GM12878 (cell line): Measurements from ENCODE around the gene DRICH1. TPM values are rescaled to one million over a fixed set of nuclear protein-coding genes. Genes with fewer than 3 reads are reported as not detected.

ENCODE experiments used
- ATAC-seq: fragments of 200-7000 bp; cut with Tn5 transposase; 3 replicates; pipeline ENCODE4 v1.9.1; 2020; ENCODE audit warnings: mild to moderate bottlenecking, moderate library complexity
- BruUV-seq: library from RNA; stranded (reverse); fragments of 400-500 nt; replicated peaks from 2 replicates; lab custom pipeline; 2021; lab: Mats Ljungman, UMichigan
- CTCF ChIA-PET: fragments of 300-600 bp; sonication (Branson Sonifier 250); formaldehyde crosslinking; extraction: SDS; loops from one replicate; lab custom pipeline; 2021; ENCODE audit warnings: inconsistent platforms; lab: Yijun Ruan, JAX
- POLR2A ChIA-PET: fragments of 350-600 bp; formaldehyde crosslinking; extraction: SDS; loops from one replicate; lab custom pipeline; 2021; ENCODE audit warnings: inconsistent platforms; lab: Charles Lee
- RAD21 ChIA-PET: fragments of 300-600 bp; sonication (Branson Sonifier 250); formaldehyde crosslinking; loops from one replicate; lab custom pipeline; 2023; ENCODE audit warnings: antibody characterized with exemption; ENCODE audit not compliant: unreplicated experiment; lab: Charles Lee
- SMC1A ChIA-PET: fragments of 300-600 bp; sonication (Branson Sonifier 250); formaldehyde crosslinking; loops from one replicate; lab custom pipeline; 2023; ENCODE audit not compliant: unreplicated experiment, uncharacterized antibody; lab: Charles Lee
- DNase-seq: peaks from one replicate; pipeline ENCODE4 v3.0.0-alpha.2; 2011; ENCODE audit warnings: low read depth, low spot score
- FAIRE-seq: peaks from 3 replicates; lab custom pipeline; 2011; peaks lifted over from hg19 to GRCh38; lab: Jason Lieb, UNC
- H2AFZ ChIP-seq: 2 replicates; pipeline ENCODE4 v1.6.0; 2011; ENCODE audit warnings: low read depth, low read length, control low read depth; ENCODE audit not compliant: control insufficient read depth
- H3K27ac ChIP-seq: 2 replicates; pipeline ENCODE4 v1.5.1; 2011; ENCODE audit warnings: control low read depth; ENCODE audit not compliant: control insufficient read depth, insufficient read depth
- H3K27me3 ChIP-seq, 2 experiments: replicated peaks in 1 of 2; 2 replicates each; pipeline versions ENCODE4 v1.6.0 to v1.6.1; 2011; ENCODE audit warnings: low read length in 1 of 2; ENCODE audit not compliant: control insufficient read depth in 2 of 2, insufficient read depth in 2 of 2
- H3K36me3 ChIP-seq, 2 experiments: 2 replicates each; pipeline ENCODE4 v1.5.1; 2011; ENCODE audit warnings: low read length in 1 of 2; ENCODE audit not compliant: control insufficient read depth in 2 of 2, insufficient read depth in 2 of 2
- H3K4me1 ChIP-seq: 2 replicates; pipeline ENCODE4 v1.6.1; 2011; ENCODE audit warnings: mild to moderate bottlenecking, low read length, moderate library complexity, mixed read lengths; ENCODE audit not compliant: control insufficient read depth, insufficient read depth
- H3K4me2 ChIP-seq: 2 replicates; pipeline ENCODE4 v1.6.0; 2011; ENCODE audit warnings: control low read depth; ENCODE audit not compliant: control insufficient read depth, insufficient read depth
- H3K4me3 ChIP-seq: fragments of 200-600 bp; sonication (generic); 2 replicates; pipeline ENCODE4 v1.5.1; 2016
- H3K79me2 ChIP-seq: 2 replicates; pipeline ENCODE4 v1.6.0; 2011; ENCODE audit warnings: low read length; ENCODE audit not compliant: control insufficient read depth, insufficient read depth
- H3K9ac ChIP-seq: 2 replicates; pipeline ENCODE4 v1.8.0; 2011; ENCODE audit warnings: low read length, control low read depth, mixed read lengths; ENCODE audit not compliant: control insufficient read depth, insufficient read depth
- H3K9me3 ChIP-seq: replicated peaks from 3 replicates; pipeline ENCODE4 v1.5.1; 2011; ENCODE audit warnings: mild to moderate bottlenecking, low read length; ENCODE audit not compliant: control insufficient read depth, insufficient read depth
- H4K20me1 ChIP-seq: 2 replicates; pipeline ENCODE4 v1.6.0; 2011; ENCODE audit not compliant: control insufficient read depth, insufficient read depth
- ATF2 ChIP-seq: IDR thresholded peaks from 2 replicates; pipeline ENCODE4 v1.6.1; 2012; ENCODE audit warnings: low read length, inconsistent platforms
- BRCA1 ChIP-seq: IDR thresholded peaks from 2 replicates; pipeline ENCODE4 v1.6.1; 2011; ENCODE audit warnings: low read depth, low read length, improper control_type of control experiment
- EP300 ChIP-seq, 2 experiments: fragments of 150-350 bp in 1 of 2; IDR thresholded peaks; 2 replicates each; pipeline ENCODE4 v1.6.1; 2011 to 2012; ENCODE audit warnings: low read depth in 2 of 2, low read length in 2 of 2, borderline replicate concordance in 1 of 2, improper control_type of control experiment in 1 of 2, inconsistent platforms in 1 of 2; ENCODE audit not compliant: control insufficient read depth in 1 of 2
- FOS ChIP-seq: IDR thresholded peaks from 3 replicates; pipeline ENCODE4 v1.6.1; 2011; ENCODE audit warnings: borderline replicate concordance; ENCODE audit not compliant: insufficient read length; ENCODE audit errors: extremely low read depth
- HDAC2 ChIP-seq: fragments of 200-600 bp; sonication (generic); IDR thresholded peaks from 2 replicates; pipeline ENCODE4 v1.6.1; 2017
- HDGF ChIP-seq: fragments of 450-650 bp; IDR thresholded peaks from 2 replicates; pipeline ENCODE4 v1.6.1; 2016; ENCODE audit warnings: antibody characterized with exemption
- IKZF1 ChIP-seq: fragments of 450-650 bp; conservative IDR thresholded peaks from 2 replicates; pipeline ENCODE4 v1.6.1; 2017; ENCODE audit warnings: antibody characterized with exemption, mild to moderate bottlenecking
- IRF5 ChIP-seq: fragments of 450-650 bp; IDR thresholded peaks from 2 replicates; pipeline ENCODE4 v1.6.1; 2017; ENCODE audit warnings: borderline replicate concordance
- MAX ChIP-seq: IDR thresholded peaks from 2 replicates; pipeline ENCODE4 v1.6.1; 2012; ENCODE audit warnings: low read depth, low read length, improper control_type of control experiment
- NFXL1 ChIP-seq: fragments of 450-650 bp; IDR thresholded peaks from 2 replicates; pipeline ENCODE4 v1.6.1; 2017; ENCODE audit warnings: antibody characterized with exemption, mild to moderate bottlenecking, borderline replicate concordance
- NR2F1 ChIP-seq: fragments of 450-650 bp; conservative IDR thresholded peaks from 2 replicates; pipeline ENCODE4 v1.6.1; 2017; ENCODE audit warnings: mild to moderate bottlenecking
- POLR2A ChIP-seq: IDR thresholded peaks from 2 replicates; pipeline ENCODE4 v1.6.1; 2011; ENCODE audit warnings: low read depth, mild to moderate bottlenecking, low read length
- RCOR1 ChIP-seq: conservative IDR thresholded peaks from 2 replicates; pipeline ENCODE4 v1.6.1; 2012; ENCODE audit warnings: low read depth, low read length, improper control_type of control experiment
- SREBF2 ChIP-seq: IDR thresholded peaks from 2 replicates; pipeline ENCODE4 v1.6.1; 2012; ENCODE audit warnings: mild to moderate bottlenecking, low read length
- SRF ChIP-seq, 2 experiments: IDR thresholded peaks; 2 replicates each; pipeline ENCODE4 v1.6.1; 2011; ENCODE audit warnings: low read depth in 2 of 2, low read length in 2 of 2, mild to moderate bottlenecking in 1 of 2, moderate library complexity in 1 of 2
- YY1 ChIP-seq: IDR thresholded peaks from 2 replicates; pipeline ENCODE4 v1.6.1; 2011; ENCODE audit warnings: low read depth, mild to moderate bottlenecking, low read length
- ZNF217 ChIP-seq: fragments of 450-650 bp; IDR thresholded peaks from 2 replicates; pipeline ENCODE4 v1.6.1; 2017; ENCODE audit warnings: antibody characterized with exemption, mild to moderate bottlenecking
- ZNF384 ChIP-seq: IDR thresholded peaks from 2 replicates; pipeline ENCODE4 v1.6.1; 2012; ENCODE audit warnings: low read depth, mild to moderate bottlenecking, low read length, improper control_type of control experiment, borderline replicate concordance
- ZNF622 ChIP-seq: fragments of 450-650 bp; IDR thresholded peaks from 2 replicates; pipeline ENCODE4 v1.6.1; 2017; ENCODE audit warnings: mild to moderate bottlenecking, inconsistent platforms
- WGBS: methylation state at CpG from one replicate; pipeline ENCODE4 v1.1.6; 2016; ENCODE audit warnings: low lambda C conversion rate; ENCODE audit not compliant: insufficient replicate concordance, insufficient coverage; ENCODE audit errors: missing lambda C conversion rate; 5-methylcytosine and 5-hydroxymethylcytosine counted together
- in situ Hi-C: fragments of 300-500 bp; cut with MboI; formaldehyde crosslinking; loops from 9 replicates; pipeline ENCODE4 v1.14.3; 2018; ENCODE audit warnings: mixed read lengths
- intact Hi-C: fragments of 100-400 bp; cut with micrococcal nuclease; formaldehyde crosslinking; loops from one replicate; pipeline ENCODE4 v1.14.2; 2022; ENCODE audit not compliant: unreplicated experiment
- polyA plus RNA-seq, 11 experiments: library from polyadenylated mRNA; depleted of rRNA in 4 of 11; unstranded in 6 of 11; stranded (reverse) in 5 of 11; fragments of >200 nt; fragmentation: Nextera tagmentation in 4 of 11; fragmentation: Illumina TruSeq in 1 of 11; extraction: Ambion mirVana in 4 of 11; extraction: Trizol in 1 of 11; gene quantifications; 1 replicate in 1 of 11; 2 replicates in 10 of 11; pipeline versions ENCODE4 v1.2.1 to v1.2.3, GENCODE V29; 2011 to 2016; ENCODE audit warnings: inconsistent platforms in 2 of 11, missing spikeins in 2 of 11, low read depth in 1 of 11
- total RNA-seq, 4 experiments: library from RNA; depleted of rRNA in 3 of 4; stranded (reverse); fragments of >200 nt in 3 of 4; fragmentation: Illumina TruSeq in 1 of 4; extraction: Trizol in 1 of 4; gene quantifications; 2 replicates each; pipeline versions ENCODE4 v1.2.1 to v1.2.3, GENCODE V29; 2013 to 2021

Gene DRICH1
- total and polyA plus RNA-seq, 10 of the 15 experiments (the other 5 are each of a cell fraction or from before 2014, with no cell fraction given): not detected

- Histone ChIP-seq H3K4me1 (no peaks in the 10 kb centered on the region), H3K79me2 (no peaks in the 10 kb centered on the region), H3K27ac (no peak overlapping the region), H3K9me3 (no peaks in the 10 kb centered on the region), H2AFZ (no peak overlapping the region), H3K4me3 (no peak overlapping the region), H3K27me3 (no peaks in the 10 kb centered on the region), H3K36me3 (no peaks in the 10 kb centered on the region), H3K4me2 (no peak overlapping the region), H3K9ac (no peak overlapping the region), H4K20me1 (no peaks in the 10 kb centered on the region)
- ChIA-PET POLR2A (no interaction called here), RAD21 (no interaction called here), CTCF (no interaction called here), SMC1A (no interaction called here)
- intact Hi-C loops: no loop called here
- BruUV-seq: no TSS peak
- FAIRE-seq: no peak
- no peak for ATAC-seq
- 84% methylated on average over 7 of the region's 7 CpGs for WGBS
- TF ChIP-seq IRF5: no peak
- no peak for TF ChIP-seq IKZF1
- TF ChIP-seq POLR2A: no peak
- TF ChIP-seq SRF (IDR thresholded peaks at IDR 0.05; ENCODE audit: low read depth in 2 of 2, low read length in 2 of 2): no peak
- no peak for TF ChIP-seq HDAC2
- no peak for TF ChIP-seq ZNF384
- TF ChIP-seq ATF2: no peak
- TF ChIP-seq ZNF217: no peak
- no peak for TF ChIP-seq EP300 (IDR thresholded peaks at IDR 0.05; ENCODE audit: borderline replicate concordance in 1 of 2, control insufficient read depth in 1 of 2, low read depth in 2 of 2, low read length in 2 of 2)
- no peak for TF ChIP-seq ZNF622
- TF ChIP-seq YY1: no peak
- no peak for TF ChIP-seq HDGF
- no peak for TF ChIP-seq SREBF2
- no peak for TF ChIP-seq MAX
- TF ChIP-seq NR2F1: no peak
- no peak for TF ChIP-seq NFXL1
- TF ChIP-seq FOS: no peak
- TF ChIP-seq RCOR1: no peak
- no peak for TF ChIP-seq BRCA1
- in situ Hi-C loops: no loop called here
- no peak for DNase-seq
Observed at GRCh38 chr22:23673050-23673620, 41.0 kb upstream of the DRICH1 start.
